ENCODE results near the gene DNAJC13.
A peak's percentile ranks its signal among the peaks of the same experiment; 100 is the strongest.

DNAJC13 gene

DNA sequence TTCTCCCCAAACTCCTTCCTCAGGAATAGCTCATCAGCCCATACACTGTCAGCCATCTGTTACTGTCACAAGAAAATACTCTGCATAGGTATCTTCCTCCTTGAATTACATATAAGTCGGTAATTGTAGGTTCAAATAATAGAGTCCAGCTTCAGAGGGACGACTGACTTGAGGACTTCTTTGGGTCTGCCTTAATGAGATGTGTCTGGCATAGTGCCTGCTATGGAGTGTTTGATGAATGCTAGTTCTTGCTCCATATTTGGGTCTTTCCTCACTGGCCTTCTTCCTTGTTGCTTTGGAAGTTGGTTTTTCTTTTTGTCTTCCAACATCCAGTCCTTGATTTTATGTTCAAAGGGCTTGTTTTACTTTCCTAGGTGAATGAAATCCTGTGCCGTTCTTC, 113.3 kb downstream of the DNAJC13 start:
- no peaks in the 10 kb centered on the region for H4K20me1 ChIP-seq (ENCODE audit: insufficient read depth, low read length)
- H3K27ac ChIP-seq (ENCODE audit: low read length): no peak overlapping the region
- H3K79me2 ChIP-seq (ENCODE audit: low read length): no peaks in the 10 kb centered on the region
- no peaks in the 10 kb centered on the region for H3K27me3 ChIP-seq (replicated peaks; ENCODE audit: insufficient read depth, low read length)
- H3F3A ChIP-seq (ENCODE audit: insufficient read depth, low read length): no peaks in the 10 kb centered on the region
- no peaks in the 10 kb centered on the region for H3K4me1 ChIP-seq (ENCODE audit: low read length)
- peaks cover 19% of the 10 kb centered on the region for H3K36me3 ChIP-seq (replicated peaks; ENCODE audit: insufficient read depth, low read length)
- H3K9me3 ChIP-seq (replicated peaks; ENCODE audit: insufficient read depth, low read length): no peaks in the 10 kb centered on the region
- no peak overlapping the region for H2AFZ ChIP-seq (ENCODE audit: low read length)
- H3K9ac ChIP-seq (ENCODE audit: low read length): no peak overlapping the region
- DNase-seq: no peak
- H3K9me2 ChIP-seq (replicated peaks; ENCODE audit: insufficient read depth, low read length): no peaks in the 10 kb centered on the region
- H3K4me2 ChIP-seq (ENCODE audit: low read depth, low read length): no peak overlapping the region
- no peak overlapping the region for H3K4me3 ChIP-seq (ENCODE audit: low read length)
- TF ChIP-seq EZH2 (optimal IDR thresholded peaks at IDR 0.05; ENCODE audit: low read depth, low read length) (no peak), EZH2phosphoT487 (IDR thresholded peaks at IDR 0.05; ENCODE audit: low read length) (no peak)
- TF ChIP-seq, protein P1, sequence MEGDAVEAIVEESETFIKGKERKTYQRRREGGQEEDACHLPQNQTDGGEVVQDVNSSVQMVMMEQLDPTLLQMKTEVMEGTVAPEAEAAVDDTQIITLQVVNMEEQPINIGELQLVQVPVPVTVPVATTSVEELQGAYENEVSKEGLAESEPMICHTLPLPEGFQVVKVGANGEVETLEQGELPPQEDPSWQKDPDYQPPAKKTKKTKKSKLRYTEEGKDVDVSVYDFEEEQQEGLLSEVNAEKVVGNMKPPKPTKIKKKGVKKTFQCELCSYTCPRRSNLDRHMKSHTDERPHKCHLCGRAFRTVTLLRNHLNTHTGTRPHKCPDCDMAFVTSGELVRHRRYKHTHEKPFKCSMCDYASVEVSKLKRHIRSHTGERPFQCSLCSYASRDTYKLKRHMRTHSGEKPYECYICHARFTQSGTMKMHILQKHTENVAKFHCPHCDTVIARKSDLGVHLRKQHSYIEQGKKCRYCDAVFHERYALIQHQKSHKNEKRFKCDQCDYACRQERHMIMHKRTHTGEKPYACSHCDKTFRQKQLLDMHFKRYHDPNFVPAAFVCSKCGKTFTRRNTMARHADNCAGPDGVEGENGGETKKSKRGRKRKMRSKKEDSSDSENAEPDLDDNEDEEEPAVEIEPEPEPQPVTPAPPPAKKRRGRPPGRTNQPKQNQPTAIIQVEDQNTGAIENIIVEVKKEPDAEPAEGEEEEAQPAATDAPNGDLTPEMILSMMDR (IDR thresholded peaks at IDR 0.05; ENCODE audit: low read length): no peak

DNA sequence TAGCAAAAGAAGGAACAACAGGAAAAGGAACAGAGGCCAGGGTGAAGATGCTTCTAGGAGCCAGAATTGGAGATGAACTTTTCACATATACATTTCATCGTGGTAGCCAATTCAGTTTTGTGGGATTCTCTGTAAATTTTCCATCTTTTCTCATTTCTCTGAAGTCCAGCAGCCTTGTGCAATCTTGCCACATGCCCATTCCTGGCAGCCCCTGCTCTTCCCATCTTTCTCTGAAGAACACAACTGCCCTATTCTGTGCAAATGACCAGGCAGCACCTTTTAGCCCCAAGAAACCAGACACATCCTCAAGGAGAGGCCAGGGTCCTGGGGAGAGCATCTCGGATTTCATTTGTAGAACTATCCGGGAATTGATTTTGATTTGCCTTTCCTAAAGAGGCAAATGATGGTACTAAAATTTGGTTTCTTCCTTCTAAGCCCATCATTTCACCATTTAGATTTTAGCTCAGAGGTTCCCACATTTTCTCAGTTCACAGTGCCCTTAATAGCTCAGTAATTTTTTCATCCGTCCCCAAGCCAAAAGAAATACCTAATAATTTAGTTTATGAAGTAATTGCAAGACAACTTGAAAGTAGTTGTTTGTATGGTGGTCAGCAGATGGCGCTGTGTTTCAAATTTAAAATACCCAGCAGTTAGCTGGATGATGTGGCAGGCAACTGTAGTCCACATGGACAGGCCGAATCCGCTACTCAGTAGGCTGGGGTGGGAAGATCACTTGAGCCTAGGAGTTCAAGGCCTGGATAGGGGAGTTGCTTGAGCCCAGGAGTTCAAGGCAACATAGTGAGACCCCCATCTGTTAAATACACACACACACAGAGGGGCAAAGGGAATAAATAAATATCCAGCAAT, 118.5 kb downstream of the DNAJC13 start:
- peak overlapping the region; percentile 9; the same call in 1 of the 2 replicates for H3K9ac ChIP-seq (ENCODE audit: low read length)
- no peak overlapping the region for H3K27ac ChIP-seq (ENCODE audit: low read length)
- 0 out of 2 replicates have a peak, but pooled peaks cover 5% of the 10 kb centered on the region for H3K36me3 ChIP-seq (replicated peaks; ENCODE audit: insufficient read depth, low read length)
- no peak overlapping the region for H2AFZ ChIP-seq (ENCODE audit: low read length)
- no peak overlapping the region for H3K4me2 ChIP-seq (ENCODE audit: low read depth, low read length)
- H4K20me1 ChIP-seq (ENCODE audit: insufficient read depth, low read length): no peaks in the 10 kb centered on the region
- no peaks in the 10 kb centered on the region for H3K9me2 ChIP-seq (replicated peaks; ENCODE audit: insufficient read depth, low read length)
- no peak for TF ChIP-seq EZH2phosphoT487 (IDR thresholded peaks at IDR 0.05; ENCODE audit: low read length)
- no peak for TF ChIP-seq EZH2 (optimal IDR thresholded peaks at IDR 0.05; ENCODE audit: low read depth, low read length)
- TF ChIP-seq, protein P1 (IDR thresholded peaks at IDR 0.05; ENCODE audit: low read length): peak; percentile 66
- H3K4me3 ChIP-seq (ENCODE audit: low read length): no peak overlapping the region
- peak; percentile 80 for DNase-seq
- peaks cover 4% of the 10 kb centered on the region; the same call in 1 of the 2 replicates for H3K79me2 ChIP-seq (ENCODE audit: low read length)
- no peaks in the 10 kb centered on the region for H3F3A ChIP-seq (ENCODE audit: insufficient read depth, low read length)
- H3K9me3 ChIP-seq (replicated peaks; ENCODE audit: insufficient read depth, low read length): no peaks in the 10 kb centered on the region
- peaks cover 10% of the 10 kb centered on the region for H3K4me1 ChIP-seq (ENCODE audit: low read length)
- H3K27me3 ChIP-seq (replicated peaks; ENCODE audit: insufficient read depth, low read length): no peaks in the 10 kb centered on the region

DNA sequence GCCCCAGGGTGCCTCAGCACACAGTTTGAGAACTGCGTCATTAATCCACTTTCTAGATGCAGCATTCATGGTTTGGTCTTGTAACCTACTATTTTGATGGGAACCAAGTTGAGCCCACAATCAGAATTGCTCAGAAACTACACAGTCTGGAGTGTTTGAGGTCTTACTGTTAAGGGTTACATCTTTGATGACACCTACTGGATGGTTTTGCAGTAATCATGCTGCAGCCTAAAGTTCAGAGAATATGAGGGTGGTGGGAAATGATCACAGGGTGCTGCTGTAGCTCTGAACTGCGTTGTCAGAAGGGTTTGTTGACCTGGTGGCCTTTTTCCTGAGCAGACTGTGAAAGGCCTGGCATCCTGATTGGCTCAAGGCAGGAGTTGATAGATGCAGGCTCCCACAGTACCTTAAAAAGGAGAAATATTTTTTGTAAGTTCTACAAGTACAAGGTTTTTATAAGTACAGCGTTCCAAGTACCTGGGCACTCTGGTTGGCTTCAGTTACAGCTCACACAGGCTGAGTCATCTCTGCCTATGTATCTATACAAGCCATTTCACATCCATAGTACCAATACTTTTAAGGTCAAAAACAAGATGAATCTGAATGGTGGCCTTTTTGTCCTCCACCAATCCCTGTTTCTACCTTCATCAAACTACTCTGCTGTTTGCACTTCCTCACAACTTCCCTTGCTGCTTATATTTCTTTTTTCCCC, 119.3 kb downstream of the DNAJC13 start:
- Histone ChIP-seq H3K9ac (ENCODE audit: low read length) (peak overlapping the region; percentile 9; the same call in 1 of the 2 replicates), H3K79me2 (ENCODE audit: low read length) (peaks cover 4% of the 10 kb centered on the region; the same call in 1 of the 2 replicates), H3K4me2 (ENCODE audit: low read depth, low read length) (no peak overlapping the region), H3K4me3 (ENCODE audit: low read length) (no peak overlapping the region), H3K27ac (ENCODE audit: low read length) (no peak overlapping the region), H3K9me2 (replicated peaks; ENCODE audit: insufficient read depth, low read length) (no peaks in the 10 kb centered on the region), H3K27me3 (replicated peaks; ENCODE audit: insufficient read depth, low read length) (no peaks in the 10 kb centered on the region), H3K9me3 (replicated peaks; ENCODE audit: insufficient read depth, low read length) (no peaks in the 10 kb centered on the region), H3F3A (ENCODE audit: insufficient read depth, low read length) (no peaks in the 10 kb centered on the region), H3K36me3 (replicated peaks; ENCODE audit: insufficient read depth, low read length) (no peaks in the 10 kb centered on the region), H3K4me1 (ENCODE audit: low read length) (peaks cover 10% of the 10 kb centered on the region), H2AFZ (ENCODE audit: low read length) (no peak overlapping the region), H4K20me1 (ENCODE audit: insufficient read depth, low read length) (no peaks in the 10 kb centered on the region)
- DNase-seq: peak; percentile 39
- no peak for TF ChIP-seq EZH2phosphoT487 (IDR thresholded peaks at IDR 0.05; ENCODE audit: low read length)
- no peak for TF ChIP-seq EZH2 (optimal IDR thresholded peaks at IDR 0.05; ENCODE audit: low read depth, low read length)
- TF ChIP-seq, protein P1 (IDR thresholded peaks at IDR 0.05; ENCODE audit: low read length): no peak
